ENCODE measurements around the gene ATAT1. TPM values are rescaled to one million over a fixed set of nuclear protein-coding genes. Genes with fewer than 3 reads are reported as not detected.

The ATAT1 gene
- total and polyA plus RNA-seq, 9 of the 15 experiments (the other 6 are each of a cell fraction or from before 2014, with no cell fraction given), result 0.65 to 5.8 (median 1.6) TPM

GRCh38 chr6:30616811-30617564 is 9.7 kb upstream of the ATAT1 start, which contains the start of gene PPP1R10 (continued):
- TF ChIP-seq OTX1 (CRISPR knock-in tag; IDR thresholded peaks at IDR 0.05) (peak; percentile 99), RREB1 (CRISPR knock-in tag; IDR thresholded peaks at IDR 0.05) (0 out of 2 replicates have a peak, but pooled peaks have one; percentile 36), ZC3H4 (CRISPR knock-in tag; IDR thresholded peaks at IDR 0.05; ENCODE audit: borderline replicate concordance) (peak; percentile 91; the same call in 1 of the 2 replicates), SNIP1 (IDR thresholded peaks at IDR 0.05; ENCODE audit: low read depth) (peak; percentile 70), ZNF282 (CRISPR knock-in tag; IDR thresholded peaks at IDR 0.05) (no peak), RAD21 (CRISPR knock-in tag; conservative IDR thresholded peaks at IDR 0.05 in 1 of 2, IDR thresholded peaks at IDR 0.05 in 1 of 2) (no peak), FOXM1 (IDR thresholded peaks at IDR 0.05; ENCODE audit: low read depth) (peak; percentile 100), FOXM1 (CRISPR knock-in tag; IDR thresholded peaks at IDR 0.05; ENCODE audit: low read depth) (peak; percentile 100), NKRF (IDR thresholded peaks at IDR 0.05; ENCODE audit: borderline replicate concordance) (peak; percentile 72), ZNF551 (CRISPR knock-in tag; IDR thresholded peaks at IDR 0.05) (peak; percentile 83), STAT5B (CRISPR knock-in tag; IDR thresholded peaks at IDR 0.05) (no peak), ZNF512 (tag; IDR thresholded peaks at IDR 0.05) (no peak), ZBTB5 (IDR thresholded peaks at IDR 0.05) (no peak)

Data from K562 (cell line).